Naive thymus-derived CD4-positive, alpha-beta T cell (primary cell): ENCODE data around the gene SPAG9. TPM values are rescaled to one million over a fixed set of nuclear protein-coding genes. Genes with fewer than 3 reads are reported as not detected.
"Not testable (repeated sequence)": the region's sequence is repeated elsewhere in the genome, so short reads cannot be mapped to it uniquely, and the experiment has no call there.

ENCODE experiments used
- ATAC-seq: fragments of 150-1000 bp; cut with Tn5 transposase; 2 replicates; pipeline ENCODE4 v1.10.0; 2021; ENCODE audit warnings: mild to moderate bottlenecking, moderate library complexity
- CTCF ChIA-PET: fragments of 350-600 bp; sonication (Branson Sonifier 250); formaldehyde crosslinking; loops from one replicate; lab custom pipeline; 2021; ENCODE audit warnings: antibody characterized with exemption; lab: Charles Lee
- POLR2A ChIA-PET: fragments of 350-600 bp; sonication (Branson Sonifier 250); formaldehyde crosslinking; loops from one replicate; lab custom pipeline; 2021; ENCODE audit warnings: antibody characterized with exemption, inconsistent platforms; lab: Charles Lee
- DNase-seq, 9 donors: peaks; one replicate each; pipeline versions ENCODE4 v3.0.0 to v3.0.0-alpha.2; 2020 to 2022; ENCODE audit warnings: mixed read lengths in 1 of 9
- H3K27ac ChIP-seq: one replicate; pipeline ENCODE4 v1.7.0; 2013; ENCODE audit warnings: mild to moderate bottlenecking, low read depth, low read length, moderate library complexity
- H3K27me3 ChIP-seq, 2 donors: one replicate each; pipeline ENCODE4 v1.7.0; 2013; ENCODE audit warnings: low read length in 2 of 2, mild to moderate bottlenecking in 2 of 2, moderate library complexity in 2 of 2; ENCODE audit not compliant: control insufficient read depth in 2 of 2, insufficient read depth in 2 of 2
- H3K36me3 ChIP-seq, 3 experiments: 1 replicate in 2 of 3; 2 replicates in 1 of 3; pipeline ENCODE4 v1.7.0; 2013; ENCODE audit warnings: low read length in 3 of 3, mild to moderate bottlenecking in 3 of 3, moderate library complexity in 1 of 3; ENCODE audit not compliant: insufficient read depth in 3 of 3, control insufficient read depth in 2 of 3
- H3K4me1 ChIP-seq, 2 donors: one replicate each; pipeline ENCODE4 v1.7.0; 2013; ENCODE audit warnings: low read length in 2 of 2, mild to moderate bottlenecking in 2 of 2, moderate library complexity in 1 of 2; ENCODE audit not compliant: control insufficient read depth in 2 of 2, insufficient read depth in 2 of 2
- H3K4me3 ChIP-seq: 2 replicates; pipeline ENCODE4 v1.7.0; 2013; ENCODE audit warnings: mild to moderate bottlenecking, low read length
- H3K9me3 ChIP-seq, 3 experiments: 1 replicate in 2 of 3; 2 replicates in 1 of 3; pipeline ENCODE4 v1.7.0; 2013; ENCODE audit warnings: low read length in 3 of 3; ENCODE audit not compliant: control insufficient read depth in 2 of 3
- H3K27ac Mint-ChIP-seq, 9 donors: one replicate each; pipeline ENCODE4 v1.8.0; 2020 to 2022; ENCODE audit warnings: mixed read lengths in 9 of 9, mild to moderate bottlenecking in 8 of 9, moderate library complexity in 5 of 9, inconsistent platforms in 2 of 9
- H3K27me3 Mint-ChIP-seq, 5 donors: one replicate each; pipeline ENCODE4 v1.8.0; 2021 to 2022; ENCODE audit warnings: mixed read lengths in 5 of 5, mild to moderate bottlenecking in 1 of 5
- H3K36me3 Mint-ChIP-seq, 5 donors: one replicate each; pipeline ENCODE4 v1.8.0; 2020 to 2022; ENCODE audit warnings: mixed read lengths in 5 of 5, mild to moderate bottlenecking in 3 of 5, inconsistent platforms in 1 of 5
- H3K4me1 Mint-ChIP-seq, 7 donors: one replicate each; pipeline ENCODE4 v1.8.0; 2020 to 2022; ENCODE audit warnings: mixed read lengths in 7 of 7, mild to moderate bottlenecking in 3 of 7, inconsistent platforms in 1 of 7
- H3K4me3 Mint-ChIP-seq, 10 donors: one replicate each; pipeline ENCODE4 v1.8.0; 2020 to 2022; ENCODE audit warnings: mild to moderate bottlenecking in 10 of 10, mixed read lengths in 10 of 10, moderate library complexity in 6 of 10, inconsistent platforms in 2 of 10
- H3K9me3 Mint-ChIP-seq, 11 donors: one replicate each; pipeline ENCODE4 v1.8.0; 2020 to 2022; ENCODE audit warnings: mixed read lengths in 11 of 11, mild to moderate bottlenecking in 4 of 11, inconsistent platforms in 1 of 11, moderate library complexity in 1 of 11
- intact Hi-C, 2 donors: fragments of 100-400 bp; cut with micrococcal nuclease; formaldehyde crosslinking; loops; one replicate each; pipeline ENCODE4 v1.15.1; 2023
- polyA plus RNA-seq, 2 donors: library from polyadenylated mRNA; unstranded; fragments of 300-500 nt; fragmentation: Illumina TruSeq; gene quantifications; one replicate each; pipeline ENCODE4 v1.2.3, GENCODE V29; 2021
- total RNA-seq, 6 experiments: library from RNA in 5 of 6; stranded (reverse) in 5 of 6; gene quantifications; 1 replicate in 5 of 6; 2 replicates in 1 of 6; pipeline ENCODE4 v1.2.3 and lab custom pipeline; 2021 to 2026

SPAG9 gene
- total and polyA plus RNA-seq, 7 experiments from 2014 or later: 3.3 to 73.4 (median 52.9) TPM

- Histone ChIP-seq H3K9me3 (no peaks in the 10 kb centered on the region), H3K4me3 (no peak overlapping the region), H3K27ac (no peak overlapping the region), H3K4me1 (peaks cover 10 to 11% of the 10 kb centered on the region in 2 donors), H3K36me3 (no peaks in the 10 kb centered on the region), H3K27me3 (no peaks in the 10 kb centered on the region)
- H3K9me3 Mint-ChIP-seq: no peaks in the 10 kb centered on the region
- POLR2A ChIA-PET: no interaction called here
- no peaks in the 10 kb centered on the region for H3K36me3 Mint-ChIP-seq
- intact Hi-C loops: loop anchor here in 1 of 2 donors (5.0 kb wide), 1 partner anchor 418 kb away; the partner anchor contains the start of gene ANKRD40
- no peaks in the 10 kb centered on the region for H3K27me3 Mint-ChIP-seq
- peaks cover 9 to 18% (median 15%) of the 10 kb centered on the region in 7 donors for H3K4me1 Mint-ChIP-seq
- H3K27ac Mint-ChIP-seq: peak overlapping the region in 1 of 9 donors; percentile 73
- no peak for ATAC-seq
- H3K4me3 Mint-ChIP-seq: no peak overlapping the region
- DNase-seq: no peak
- CTCF ChIA-PET: interaction anchor here (0.6 to 1.0 kb wide), 2 partner anchors 28 to 29 kb away, joined by 3 to 4 read pairs; partner anchors contain the start of gene NME1
These were observed 4.2 kb upstream of the SPAG9 start for GRCh38 chr17:51124640-51125503.

- peak overlapping the region in 8 of 9 donors; percentile 47 to 100 (median 96) for H3K27ac Mint-ChIP-seq
- H3K27ac ChIP-seq: not testable (repeated sequence)
These were observed 1.9 kb upstream of the SPAG9 start for GRCh38 chr17:51122473-51123115.

GRCh38 chr17:51121620-51122472, 1.2 kb upstream of the SPAG9 start:
- Histone ChIP-seq H3K9me3 (no peaks in the 10 kb centered on the region), H3K27ac (peak overlapping the region; percentile 88), H3K4me3 (peak overlapping the region; percentile 96), H3K4me1 (peaks cover 28 to 32% of the 10 kb centered on the region in 2 donors), H3K27me3 (no peaks in the 10 kb centered on the region), H3K36me3 (no peaks in the 10 kb centered on the region)
- peak overlapping the region; percentile 95 to 100 (median 99) for H3K27ac Mint-ChIP-seq
- peaks cover 0 to 3% (median 0%) of the 10 kb centered on the region in 5 donors for H3K36me3 Mint-ChIP-seq
- no peaks in the 10 kb centered on the region for H3K27me3 Mint-ChIP-seq
- ATAC-seq: peak; percentile 45
- intact Hi-C loops: loop anchor here (1.0 to 5.0 kb wide), 7 partner anchors 31 to 580 kb away; partner anchors contain the start of genes ANKRD40 (in 1 of the 2), MBTD1 (in 1 of the 2), NME1 (in 1 of the 2) and NME2 (in 1 of the 2)
- peaks cover 23 to 45% (median 42%) of the 10 kb centered on the region in 7 donors for H3K4me1 Mint-ChIP-seq
- DNase-seq: peak in 6 of 9 donors; percentile 10 to 86 (median 23)
- H3K4me3 Mint-ChIP-seq: peak overlapping the region; percentile 87 to 99 (median 97)
- ChIA-PET CTCF (interaction anchor here (3.2 kb wide), 1 partner anchor 122 kb away, joined by 11 read pairs; no protein-coding TSS in a partner anchor), POLR2A (interaction anchor here (0.6 to 3.4 kb wide), 5 partner anchors 31 to 1409 kb away, joined by 3 to 20 read pairs (median 3); partner anchors contain the start of gene NME1)
- H3K9me3 Mint-ChIP-seq: no peaks in the 10 kb centered on the region

More at GRCh38 chr17:51122473-51123115, 1.9 kb upstream of the SPAG9 start:
- DNase-seq, H3K27me3 Mint-ChIP-seq, H3K36me3 Mint-ChIP-seq, ATAC-seq, H3K36me3 ChIP-seq, H3K9me3 ChIP-seq, H3K9me3 Mint-ChIP-seq, H3K4me3 ChIP-seq, H3K27me3 ChIP-seq: not testable (repeated sequence)
- ChIA-PET POLR2A (interaction anchor here (0.6 to 3.4 kb wide), 3 partner anchors 31 to 1410 kb away, joined by 3 to 20 read pairs (median 3); partner anchors contain the start of gene NME1), CTCF (interaction anchor here (0.6 to 3.2 kb wide), 3 partner anchors 78 to 953 kb away, joined by 3 to 11 read pairs (median 3); no protein-coding TSS in a partner anchor)
- H3K4me1 ChIP-seq: peaks cover 26 to 28% of the 10 kb centered on the region in 2 donors
- H3K4me1 Mint-ChIP-seq: peaks cover 18 to 39% (median 36%) of the 10 kb centered on the region in 7 donors
- intact Hi-C loops: loop anchor here in 1 of 2 donors (5.0 kb wide), 1 partner anchor 415 kb away; the partner anchor contains the start of gene ANKRD40
- H3K4me3 Mint-ChIP-seq: peak overlapping the region in 8 of 10 donors; percentile 9 to 99 (median 90)

- Histone ChIP-seq H3K4me1 (peaks cover 28 to 35% of the 10 kb centered on the region in 2 donors), H3K27ac (peak overlapping the region; percentile 96), H3K27me3 (no peaks in the 10 kb centered on the region), H3K9me3 (no peaks in the 10 kb centered on the region), H3K36me3 (no peaks in the 10 kb centered on the region), H3K4me3 (peak overlapping the region; percentile 97)
- Mint-ChIP-seq H3K27me3 (no peaks in the 10 kb centered on the region), H3K4me1 (peaks cover 33 to 59% (median 55%) of the 10 kb centered on the region in 7 donors), H3K36me3 (peaks cover 0 to 5% (median 0%) of the 10 kb centered on the region in 5 donors), H3K27ac (peak overlapping the region; percentile 91 to 99 (median 95)), H3K4me3 (peak overlapping the region; percentile 87 to 99 (median 96)), H3K9me3 (no peaks in the 10 kb centered on the region)
- DNase-seq (peak in 1 of 9 donors; percentile 49), ATAC-seq (peak; percentile 39)
- ChIA-PET CTCF (interaction anchor here (0.6 to 3.2 kb wide), 3 partner anchors 10 to 120 kb away, joined by 3 to 11 read pairs (median 4); partner anchors contain the start of gene NME1), POLR2A (interaction anchor here (0.8 to 3.4 kb wide), 9 partner anchors 23 to 254 kb away, joined by 3 to 20 read pairs (median 4); partner anchors contain the start of genes NME1, NME2, TOB1 and UTP18)
- intact Hi-C loops: loop anchor here in 1 of 2 donors (1.0 to 5.0 kb wide), 8 partner anchors 24 to 413 kb away; partner anchors contain the start of genes ANKRD40, MBTD1, NME1 and NME2
These were observed 320 bp downstream of the SPAG9 start for GRCh38 chr17:51120357-51120738.

GRCh38 chr17:51119415-51120356, 982 bp downstream of the SPAG9 start:
- H3K36me3 Mint-ChIP-seq: peaks cover 0 to 5% (median 0%) of the 10 kb centered on the region in 5 donors
- intact Hi-C loops: loop anchor here (1.0 to 10.0 kb wide), 9 partner anchors 23 to 412 kb away; partner anchors contain the start of genes ANKRD40 (in 1 of the 2), MBTD1 (in 1 of the 2), NME1 (in 1 of the 2) and NME2 (in 1 of the 2)
- POLR2A ChIA-PET: interaction anchor here (0.8 to 3.4 kb wide), 10 partner anchors 23 to 253 kb away, joined by 3 to 20 read pairs (median 4); partner anchors contain the start of genes NME1, NME2, TOB1 and UTP18
- H3K4me1 Mint-ChIP-seq: peaks cover 37 to 66% (median 61%) of the 10 kb centered on the region in 7 donors
- H3K27me3 Mint-ChIP-seq: no peaks in the 10 kb centered on the region
- ATAC-seq (no peak), DNase-seq (peak; percentile 23 to 56 (median 29))
- peak overlapping the region; percentile 97 for H3K4me3 ChIP-seq
- H3K9me3 Mint-ChIP-seq: no peaks in the 10 kb centered on the region
- peak overlapping the region; percentile 87 to 99 (median 96) for H3K4me3 Mint-ChIP-seq
- H3K9me3 ChIP-seq: no peaks in the 10 kb centered on the region
- no peaks in the 10 kb centered on the region for H3K27me3 ChIP-seq
- CTCF ChIA-PET: interaction anchor here (0.6 to 3.2 kb wide), 3 partner anchors 10 to 120 kb away, joined by 4 to 11 read pairs (median 4); no protein-coding TSS in a partner anchor
- H3K27ac Mint-ChIP-seq: peak overlapping the region; percentile 92 to 99 (median 95)
- H3K27ac ChIP-seq: peak overlapping the region; percentile 96
- peaks cover 28 to 35% of the 10 kb centered on the region in 2 donors for H3K4me1 ChIP-seq
- H3K36me3 ChIP-seq: no peaks in the 10 kb centered on the region
